HEK293T (cell line): ENCODE measurements around the gene PP2D1.

Source experiments
- CTBP1 ChIP-seq: fragments of 450-650 bp; IDR thresholded peaks from 2 replicates; pipeline ENCODE4 v1.6.1; 2016; ENCODE audit warnings: borderline replicate concordance
- FOXA1 ChIP-seq: fragments of 450-650 bp; IDR thresholded peaks from 2 replicates; pipeline ENCODE4 v1.6.1; 2016; ENCODE audit warnings: mild to moderate bottlenecking
- SP1 ChIP-seq: fragments of 450-650 bp; IDR thresholded peaks from 2 replicates; pipeline ENCODE4 v1.6.1; 2017
- SUZ12 ChIP-seq: fragments of 450-650 bp; IDR thresholded peaks from 2 replicates; pipeline ENCODE4 v1.6.1; 2016; ENCODE audit warnings: mild to moderate bottlenecking
- TF ChIP-seq, protein P1 (sequence below): fragments of 450-650 bp; IDR thresholded peaks from 2 replicates; pipeline ENCODE4 v1.6.1; 2016

DNA sequence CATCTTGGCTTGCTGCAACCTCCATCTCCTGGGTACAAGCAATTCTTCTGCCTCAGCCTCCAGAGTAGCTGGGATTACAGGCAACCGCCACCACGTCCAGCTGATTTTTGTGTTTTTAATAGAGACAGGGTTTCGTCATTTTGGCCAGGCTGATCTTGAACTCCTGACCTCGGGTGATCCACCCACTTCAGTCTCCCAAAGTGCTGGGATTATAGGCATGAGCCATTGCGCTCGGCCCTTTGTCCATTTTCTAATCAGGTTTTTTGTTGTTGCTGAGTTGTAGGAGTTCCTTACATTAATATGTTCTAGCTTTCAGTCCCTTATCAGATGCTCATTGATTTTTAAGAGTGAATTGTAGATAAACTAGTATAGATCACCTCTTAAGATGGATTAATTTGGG lies 44.9 kb downstream of the PP2D1 start:
- TF ChIP-seq, protein P1, sequence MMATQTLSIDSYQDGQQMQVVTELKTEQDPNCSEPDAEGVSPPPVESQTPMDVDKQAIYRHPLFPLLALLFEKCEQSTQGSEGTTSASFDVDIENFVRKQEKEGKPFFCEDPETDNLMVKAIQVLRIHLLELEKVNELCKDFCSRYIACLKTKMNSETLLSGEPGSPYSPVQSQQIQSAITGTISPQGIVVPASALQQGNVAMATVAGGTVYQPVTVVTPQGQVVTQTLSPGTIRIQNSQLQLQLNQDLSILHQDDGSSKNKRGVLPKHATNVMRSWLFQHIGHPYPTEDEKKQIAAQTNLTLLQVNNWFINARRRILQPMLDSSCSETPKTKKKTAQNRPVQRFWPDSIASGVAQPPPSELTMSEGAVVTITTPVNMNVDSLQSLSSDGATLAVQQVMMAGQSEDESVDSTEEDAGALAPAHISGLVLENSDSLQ: no peak
- no peak for TF ChIP-seq SUZ12
- TF ChIP-seq SP1: no peak
- no peak for TF ChIP-seq FOXA1
- no peak for TF ChIP-seq CTBP1
